Measurements from ENCODE around the gene TUBA4B.

The TUBA4B gene

GRCh38 chr2:219277703-219278654, 24.9 kb downstream of the TUBA4B start:
- peak; percentile 88 for TF ChIP-seq CTCF (IDR thresholded peaks at IDR 0.05)

GRCh38 chr2:219278655-219279150, 25.7 kb downstream of the TUBA4B start:
- TF ChIP-seq CTCF (IDR thresholded peaks at IDR 0.05): no peak

GRCh38 chr2:219279151-219279915, 26.3 kb downstream of the TUBA4B start, which contains the start of gene DNAJB2:
Gene DNAJB2 (plus strand): TSS chr2:219279366. CDS start chr2:219279834, 468 bp downstream.
- TF ChIP-seq CTCF (IDR thresholded peaks at IDR 0.05): no peak

GRCh38 chr2:219279916-219280516, 27.0 kb downstream of the TUBA4B start:
- TF ChIP-seq CTCF (IDR thresholded peaks at IDR 0.05): no peak

GRCh38 chr2:219280651-219281050, 27.6 kb downstream of the TUBA4B start:
- TF ChIP-seq CTCF (IDR thresholded peaks at IDR 0.05): no peak

- no peak for TF ChIP-seq CTCF (IDR thresholded peaks at IDR 0.05)
These were observed 28.5 kb downstream of the TUBA4B start for GRCh38 chr2:219281588-219281987.

GRCh38 chr2:219282375-219282774, 29.3 kb downstream of the TUBA4B start:
- no peak for TF ChIP-seq CTCF (IDR thresholded peaks at IDR 0.05)

Measured in LNCAP (cell line).